HG03457 (cell line): ENCODE data around the gene WLS.
A peak's percentile ranks its signal among the peaks of the same experiment; 100 is the strongest.

ENCODE experiments used
- ATAC-seq: cut with Tn5 transposase; IDR thresholded peaks from one replicate; pipeline ENCODE4 v1.9.1; 2021; ENCODE audit warnings: moderate number of reproducible peaks; ENCODE audit not compliant: unreplicated experiment

The WLS gene

DNA sequence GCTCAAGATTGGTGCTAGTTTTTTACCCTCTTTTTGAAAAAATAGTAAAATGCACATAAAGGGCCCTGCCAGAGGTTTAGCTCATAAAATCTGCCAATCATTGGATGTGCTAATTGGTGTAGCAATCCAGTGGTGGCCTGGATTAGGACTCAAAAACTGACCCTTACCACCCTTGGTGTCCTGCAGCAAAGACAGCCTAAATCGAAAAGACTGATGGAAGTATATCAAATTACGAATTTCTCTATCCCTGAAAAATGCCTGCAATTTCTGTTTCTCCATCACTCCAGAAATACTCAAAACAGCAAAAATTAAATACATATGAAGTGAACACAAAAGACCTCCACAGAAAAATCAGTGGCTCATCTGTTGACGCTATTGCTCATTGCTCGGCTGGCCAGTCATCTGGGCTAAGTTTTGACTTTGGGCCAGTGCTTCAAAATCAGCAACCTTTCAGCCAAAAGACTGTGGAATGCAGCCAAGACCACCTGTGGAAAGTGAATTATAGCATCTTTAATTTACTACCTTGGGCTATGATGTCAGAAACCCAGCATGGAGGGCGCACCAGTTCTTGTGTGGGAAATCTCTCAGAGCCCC is 30.0 kb downstream of the WLS start:
- no peak for ATAC-seq

DNA sequence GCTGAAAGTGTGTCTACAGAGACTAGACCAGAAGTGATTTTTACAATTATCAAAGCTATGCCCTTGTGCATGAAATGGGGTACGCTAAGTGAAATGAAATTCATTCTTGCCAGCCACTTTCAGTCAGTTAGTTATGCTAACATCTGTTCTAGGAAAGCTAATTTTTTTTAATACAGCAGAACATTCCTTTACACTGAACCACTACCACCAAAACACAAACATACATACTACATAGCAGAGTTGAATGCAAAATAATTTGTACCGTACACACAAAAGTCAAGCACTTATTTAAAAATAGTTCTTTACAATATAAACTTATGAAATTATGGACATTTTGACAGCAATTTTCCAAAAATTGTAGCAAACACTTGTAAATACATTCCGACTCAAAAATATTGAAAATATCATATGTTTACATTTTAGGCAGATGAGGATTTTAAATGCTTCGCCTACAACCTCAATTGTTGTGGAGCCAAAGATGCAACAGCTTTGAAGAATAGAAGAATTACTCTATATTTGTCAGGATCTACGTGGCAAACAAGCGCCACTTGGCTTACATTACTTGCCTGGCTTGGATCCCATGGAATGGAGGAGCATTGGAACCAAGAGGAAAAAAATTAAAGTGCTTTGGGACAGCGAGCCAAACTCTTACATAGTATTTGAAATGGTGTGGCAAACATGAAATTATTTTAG is 30.6 kb downstream of the WLS start:
- ATAC-seq, result no peak

DNA sequence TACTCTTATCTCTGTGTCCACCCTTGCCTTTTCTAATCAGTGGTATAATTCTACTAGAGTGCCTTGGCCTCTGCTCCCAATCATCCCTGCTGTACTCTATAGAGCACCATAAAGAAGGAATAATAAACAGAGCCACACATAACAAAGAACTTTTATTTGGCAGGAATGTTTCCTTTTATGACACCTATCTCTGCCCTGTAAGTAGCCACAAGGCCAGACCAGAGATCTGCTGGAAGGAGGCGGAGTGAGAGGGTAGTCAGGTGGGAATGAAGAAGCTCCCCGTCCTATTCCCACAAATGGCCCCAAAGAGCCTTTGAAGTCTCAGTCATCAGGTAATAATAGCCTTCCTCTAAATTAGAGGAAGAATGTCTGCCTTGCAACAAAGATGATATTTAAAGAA is 32.7 kb downstream of the WLS start:
- no peak for ATAC-seq

DNA sequence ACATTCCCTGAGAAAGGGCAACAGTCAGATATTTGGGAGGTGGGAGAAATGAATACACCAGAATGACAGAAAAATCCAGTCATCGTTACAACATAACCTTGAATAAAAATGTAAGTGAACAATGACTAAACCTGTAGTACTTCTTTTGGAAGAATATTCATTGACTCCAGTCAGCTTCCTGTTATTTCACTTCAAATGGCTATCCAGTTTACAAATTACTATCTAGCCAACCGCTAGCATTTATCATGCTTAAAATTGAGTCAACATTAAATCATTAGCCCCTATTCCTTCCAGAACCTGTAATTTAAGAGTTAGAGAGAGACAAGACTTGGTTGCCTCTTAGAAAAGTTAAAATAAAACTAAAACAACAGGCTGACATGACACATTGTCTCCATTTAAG is 33.6 kb downstream of the WLS start:
- no peak for ATAC-seq

DNA sequence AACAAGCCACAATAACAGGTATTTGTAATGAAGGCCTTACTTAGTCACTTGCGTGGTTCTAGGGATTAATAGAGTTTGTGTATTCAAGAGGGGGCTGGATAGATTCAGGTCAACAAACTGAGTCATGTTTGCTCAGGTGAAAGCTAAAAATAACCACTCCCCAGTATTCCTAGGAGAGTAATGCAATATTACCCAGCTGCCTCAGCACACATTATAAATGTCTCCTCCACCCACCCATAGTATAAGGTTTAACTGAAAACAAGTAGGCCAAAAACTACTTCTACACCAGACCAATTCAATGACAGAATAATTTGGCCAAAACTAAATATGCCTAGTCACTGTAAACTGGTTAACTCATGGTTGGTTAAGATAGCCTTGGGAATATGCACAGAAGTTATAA is 34.4 kb downstream of the WLS start:
- ATAC-seq, result no peak

GRCh38 chr1:68197461-68197860 is 34.9 kb downstream of the WLS start:
- ATAC-seq, result no peak

GRCh38 chr1:68196676-68197075 is 35.6 kb downstream of the WLS start:
- ATAC-seq, result no peak

DNA sequence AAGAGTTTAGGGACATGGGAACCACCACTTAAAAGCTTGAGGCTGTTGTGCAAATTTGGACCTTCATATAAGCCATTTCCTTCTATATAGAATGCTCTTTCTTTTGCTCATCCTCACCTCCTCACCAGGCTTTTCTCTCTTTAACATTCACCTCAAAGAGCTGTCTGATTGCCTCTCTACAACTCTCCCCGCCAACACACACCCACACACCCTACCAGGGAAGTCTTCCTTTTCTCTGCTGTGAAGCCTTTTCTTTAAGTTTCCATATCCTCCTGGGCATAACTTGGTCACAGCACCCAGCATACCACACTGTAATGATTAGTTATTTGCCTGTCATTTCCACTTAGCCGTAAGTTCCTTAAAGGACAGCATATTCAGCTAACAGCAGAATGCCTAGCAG is 40.6 kb downstream of the WLS start:
- ATAC-seq, result no peak

GRCh38 chr1:68188644-68189340 is 43.5 kb downstream of the WLS start:
- ATAC-seq, result no peak

DNA sequence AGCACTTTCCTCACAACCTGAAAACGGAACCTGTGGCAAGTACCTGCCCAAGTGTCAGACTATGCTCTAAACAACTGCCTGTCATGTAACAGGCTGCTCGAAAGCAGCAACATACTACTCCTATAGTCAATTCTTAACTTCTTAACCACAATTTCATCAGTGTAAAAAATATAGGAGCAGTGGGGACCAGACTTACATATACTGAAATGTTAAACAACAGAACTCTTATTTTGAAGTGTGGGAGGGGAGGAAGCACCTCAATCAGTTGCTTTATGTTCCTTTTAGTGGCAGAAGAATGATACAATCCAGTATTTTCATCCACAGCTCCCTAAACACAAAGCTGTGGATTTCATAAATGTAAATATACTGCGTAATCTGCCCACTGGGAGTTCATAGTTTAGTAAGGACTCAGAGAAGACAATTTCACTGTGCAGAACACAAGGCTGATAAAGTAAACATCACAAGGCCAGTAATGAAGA is 44.2 kb downstream of the WLS start:
- no peak for ATAC-seq

DNA sequence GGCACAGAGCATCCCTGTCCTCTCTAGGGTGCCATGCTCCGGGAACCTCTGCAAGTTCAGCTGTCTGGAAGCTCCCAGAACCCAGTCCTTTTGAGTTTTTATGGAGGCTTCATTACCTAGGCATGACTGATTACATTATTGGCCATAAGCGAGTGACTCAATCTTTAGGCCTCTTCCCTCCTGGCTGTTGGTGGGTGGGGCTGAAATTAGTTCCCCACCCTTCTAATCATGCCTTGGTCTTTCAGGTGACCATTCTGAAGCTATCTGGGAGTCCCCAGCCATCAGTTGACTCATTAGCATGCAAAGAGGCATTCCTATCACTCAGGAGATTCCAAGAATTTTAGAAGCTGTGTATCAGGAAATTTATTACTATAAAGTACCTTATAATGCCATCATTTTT is 46.6 kb downstream of the WLS start:
- no peak for ATAC-seq

GRCh38 chr1:68183895-68184294 is 48.4 kb downstream of the WLS start:
- ATAC-seq, result no peak

DNA sequence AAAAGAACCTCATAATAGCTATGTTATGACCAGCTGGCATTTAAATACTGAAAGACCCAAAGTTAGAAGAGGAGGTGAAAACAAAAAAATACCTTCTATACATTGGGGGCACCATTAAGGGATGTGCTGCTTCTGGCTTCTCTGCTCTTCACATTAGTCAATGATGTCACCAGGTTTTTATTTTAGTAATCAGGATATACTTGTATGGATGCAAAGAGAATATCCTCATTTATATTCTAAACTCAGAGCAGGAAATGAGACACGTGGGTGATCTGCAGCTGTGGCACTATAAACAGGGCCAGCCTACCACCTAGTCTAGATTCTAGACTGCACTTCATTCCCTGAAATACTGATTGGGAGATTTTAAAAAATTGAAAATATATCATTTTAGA is 51.2 kb downstream of the WLS start:
- ATAC-seq, result peak; percentile 29

DNA sequence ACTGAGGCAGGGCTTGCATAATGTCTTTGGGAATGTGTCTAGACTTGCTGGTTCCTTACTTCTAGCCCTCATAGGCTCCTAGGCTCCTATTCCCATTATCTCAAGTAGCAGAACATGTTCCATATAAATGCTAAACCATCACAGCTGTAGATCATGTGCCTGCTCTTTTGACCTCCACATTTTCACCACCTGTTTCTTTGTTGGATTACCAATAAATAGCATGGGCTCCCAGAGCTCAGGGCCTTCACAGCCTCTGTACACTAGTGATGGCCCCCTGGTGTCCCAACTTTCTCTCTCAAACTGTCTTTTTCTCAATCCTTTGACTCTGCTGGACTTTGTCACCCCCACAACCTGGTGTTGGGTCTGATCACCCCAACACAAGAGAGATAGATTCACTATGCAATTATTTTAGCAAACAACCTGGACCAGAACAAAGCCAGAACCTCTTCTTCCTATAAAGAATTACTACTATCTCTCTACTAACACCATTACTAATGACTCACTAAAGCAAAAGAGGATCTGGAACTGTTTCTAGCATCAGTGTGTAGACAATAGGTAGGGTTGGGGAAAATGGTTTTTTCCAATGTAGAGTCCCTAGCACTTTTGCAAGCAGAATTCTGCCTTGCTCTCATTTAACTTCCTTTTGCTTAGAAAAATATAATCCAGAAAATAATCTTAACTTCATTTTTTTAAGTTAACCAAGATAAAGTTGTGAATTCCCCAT is 51.7 kb downstream of the WLS start:
- peak; percentile 40 for ATAC-seq

- peak; percentile 48 for ATAC-seq
Measured at GRCh38 chr1:68178821-68179490, 53.4 kb downstream of the WLS start.

GRCh38 chr1:68175621-68176398 is 56.5 kb downstream of the WLS start:
- ATAC-seq, result no peak

DNA sequence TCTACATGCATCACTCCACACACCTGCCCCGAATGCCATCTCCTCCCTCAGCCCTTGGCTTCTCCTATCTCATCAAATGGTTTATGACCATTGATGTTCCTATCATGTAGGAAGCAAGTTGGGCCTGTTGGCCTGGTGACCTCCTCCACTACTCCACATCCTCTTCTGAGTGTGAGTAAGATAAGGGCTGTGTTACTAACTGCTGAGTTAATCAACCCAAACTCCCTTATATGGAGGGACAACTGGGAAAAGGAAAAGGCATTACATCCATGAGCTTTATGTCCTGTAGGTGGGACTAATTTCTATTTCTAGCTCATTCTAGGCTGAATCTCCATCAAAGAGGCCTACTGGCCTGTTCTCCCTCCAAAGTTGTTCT is 57.6 kb downstream of the WLS start:
- ATAC-seq, result no peak

GRCh38 chr1:68173936-68174737 is 58.2 kb downstream of the WLS start:
- no peak for ATAC-seq

GRCh38 chr1:68173283-68173935 is 58.9 kb downstream of the WLS start:
- ATAC-seq, result no peak
